ENCODE measurements around the gene POLK.

DNA sequence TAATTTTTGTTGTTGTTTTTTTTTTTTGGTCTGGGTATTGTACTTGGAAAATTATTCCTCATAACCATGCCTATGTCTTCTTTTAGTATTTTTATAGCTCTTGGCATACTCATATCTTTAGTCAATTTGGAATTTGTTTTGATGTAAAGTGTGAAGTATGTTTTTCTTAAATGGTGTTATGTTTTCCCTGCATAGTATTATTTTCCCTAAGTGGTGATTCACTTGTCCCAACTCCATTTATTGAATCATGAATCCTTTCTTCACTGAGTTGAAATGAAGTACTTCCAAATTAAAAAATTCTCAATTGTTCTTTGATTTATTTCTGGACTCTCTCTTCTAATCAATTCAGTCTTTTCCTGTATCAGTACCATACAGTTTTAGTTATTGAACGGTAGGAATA lies 46.5 kb downstream of the POLK start:
- TF ChIP-seq RAD21 (IDR thresholded peaks at IDR 0.05; ENCODE audit: low read depth): no peak
- TF ChIP-seq EGR1 (IDR thresholded peaks at IDR 0.05): no peak
- no peak for TF ChIP-seq CREB1 (IDR thresholded peaks at IDR 0.05; ENCODE audit: low read depth)
- TF ChIP-seq, protein P1, sequence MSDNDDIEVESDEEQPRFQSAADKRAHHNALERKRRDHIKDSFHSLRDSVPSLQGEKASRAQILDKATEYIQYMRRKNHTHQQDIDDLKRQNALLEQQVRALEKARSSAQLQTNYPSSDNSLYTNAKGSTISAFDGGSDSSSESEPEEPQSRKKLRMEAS (IDR thresholded peaks at IDR 0.05): no peak
- no peak for TF ChIP-seq FOXM1 (IDR thresholded peaks at IDR 0.05; ENCODE audit: borderline replicate concordance, low read depth)
- no peak for TF ChIP-seq YY1 (IDR thresholded peaks at IDR 0.05; ENCODE audit: low read depth)
- TF ChIP-seq, protein P2, sequence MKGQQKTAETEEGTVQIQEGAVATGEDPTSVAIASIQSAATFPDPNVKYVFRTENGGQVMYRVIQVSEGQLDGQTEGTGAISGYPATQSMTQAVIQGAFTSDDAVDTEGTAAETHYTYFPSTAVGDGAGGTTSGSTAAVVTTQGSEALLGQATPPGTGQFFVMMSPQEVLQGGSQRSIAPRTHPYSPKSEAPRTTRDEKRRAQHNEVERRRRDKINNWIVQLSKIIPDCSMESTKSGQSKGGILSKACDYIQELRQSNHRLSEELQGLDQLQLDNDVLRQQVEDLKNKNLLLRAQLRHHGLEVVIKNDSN (IDR thresholded peaks at IDR 0.05): no peak
- TF ChIP-seq CEBPB (IDR thresholded peaks at IDR 0.05): no peak
- TF ChIP-seq, protein P3, sequence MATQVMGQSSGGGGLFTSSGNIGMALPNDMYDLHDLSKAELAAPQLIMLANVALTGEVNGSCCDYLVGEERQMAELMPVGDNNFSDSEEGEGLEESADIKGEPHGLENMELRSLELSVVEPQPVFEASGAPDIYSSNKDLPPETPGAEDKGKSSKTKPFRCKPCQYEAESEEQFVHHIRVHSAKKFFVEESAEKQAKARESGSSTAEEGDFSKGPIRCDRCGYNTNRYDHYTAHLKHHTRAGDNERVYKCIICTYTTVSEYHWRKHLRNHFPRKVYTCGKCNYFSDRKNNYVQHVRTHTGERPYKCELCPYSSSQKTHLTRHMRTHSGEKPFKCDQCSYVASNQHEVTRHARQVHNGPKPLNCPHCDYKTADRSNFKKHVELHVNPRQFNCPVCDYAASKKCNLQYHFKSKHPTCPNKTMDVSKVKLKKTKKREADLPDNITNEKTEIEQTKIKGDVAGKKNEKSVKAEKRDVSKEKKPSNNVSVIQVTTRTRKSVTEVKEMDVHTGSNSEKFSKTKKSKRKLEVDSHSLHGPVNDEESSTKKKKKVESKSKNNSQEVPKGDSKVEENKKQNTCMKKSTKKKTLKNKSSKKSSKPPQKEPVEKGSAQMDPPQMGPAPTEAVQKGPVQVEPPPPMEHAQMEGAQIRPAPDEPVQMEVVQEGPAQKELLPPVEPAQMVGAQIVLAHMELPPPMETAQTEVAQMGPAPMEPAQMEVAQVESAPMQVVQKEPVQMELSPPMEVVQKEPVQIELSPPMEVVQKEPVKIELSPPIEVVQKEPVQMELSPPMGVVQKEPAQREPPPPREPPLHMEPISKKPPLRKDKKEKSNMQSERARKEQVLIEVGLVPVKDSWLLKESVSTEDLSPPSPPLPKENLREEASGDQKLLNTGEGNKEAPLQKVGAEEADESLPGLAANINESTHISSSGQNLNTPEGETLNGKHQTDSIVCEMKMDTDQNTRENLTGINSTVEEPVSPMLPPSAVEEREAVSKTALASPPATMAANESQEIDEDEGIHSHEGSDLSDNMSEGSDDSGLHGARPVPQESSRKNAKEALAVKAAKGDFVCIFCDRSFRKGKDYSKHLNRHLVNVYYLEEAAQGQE (IDR thresholded peaks at IDR 0.05; ENCODE audit: low read depth): no peak
- no peak for TF ChIP-seq EP300 (IDR thresholded peaks at IDR 0.05; ENCODE audit: borderline replicate concordance)
- TF ChIP-seq TEAD4 (IDR thresholded peaks at IDR 0.05): no peak
